ENCODE results near the gene DNAJC30.

DNA sequence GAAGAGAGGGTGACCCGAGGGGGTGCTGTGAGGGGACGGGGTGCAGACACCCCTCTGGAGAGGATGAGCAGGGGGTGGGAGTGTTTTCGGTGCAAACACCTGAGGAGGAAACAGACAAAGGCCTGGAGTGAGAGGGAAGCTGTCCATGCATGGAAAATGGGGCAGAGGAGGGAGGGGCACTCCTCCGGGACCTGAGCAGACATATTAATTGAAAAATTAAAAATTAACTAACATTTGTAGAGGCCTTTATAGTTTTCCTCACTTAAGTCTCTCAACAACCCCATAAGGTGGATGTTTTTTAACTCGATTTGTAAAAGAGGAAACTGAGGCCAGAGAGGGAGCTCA lies 14.4 kb downstream of the DNAJC30 start:
- no peak for TF ChIP-seq CTCF (IDR thresholded peaks at IDR 0.05; ENCODE audit: poor library complexity, severe bottlenecking)
- TF ChIP-seq EZH2 (IDR thresholded peaks at IDR 0.05; ENCODE audit: borderline replicate concordance, insufficient read depth, low read length, poor library complexity, severe bottlenecking): no peak
